Ishikawa (cell line): Measurements from ENCODE around the gene CFAP107.

Experiments
- CEBPB ChIP-seq: IDR thresholded peaks from 2 replicates; pipeline ENCODE4 v1.6.1; 2012
- CREB1 ChIP-seq: IDR thresholded peaks from 2 replicates; pipeline ENCODE4 v1.6.1; 2012; ENCODE audit warnings: low read depth
- EGR1 ChIP-seq: IDR thresholded peaks from 2 replicates; pipeline ENCODE4 v1.6.1; 2012
- EP300 ChIP-seq: IDR thresholded peaks from 2 replicates; pipeline ENCODE4 v1.6.1; 2012; ENCODE audit warnings: borderline replicate concordance
- FOXM1 ChIP-seq: IDR thresholded peaks from 2 replicates; pipeline ENCODE4 v1.6.1; 2012; ENCODE audit warnings: low read depth, borderline replicate concordance
- NFIC ChIP-seq: IDR thresholded peaks from 2 replicates; pipeline ENCODE4 v1.6.1; 2012
- RAD21 ChIP-seq: IDR thresholded peaks from 2 replicates; pipeline ENCODE4 v1.6.1; 2012; ENCODE audit warnings: low read depth
- TAF1 ChIP-seq: IDR thresholded peaks from 2 replicates; pipeline ENCODE4 v1.6.1; 2012; ENCODE audit warnings: low read depth, mild to moderate bottlenecking
- TCF12 ChIP-seq: IDR thresholded peaks from 2 replicates; pipeline ENCODE4 v1.6.1; 2012; ENCODE audit warnings: low read depth
- TEAD4 ChIP-seq: IDR thresholded peaks from 2 replicates; pipeline ENCODE4 v1.6.1; 2012
- YY1 ChIP-seq: IDR thresholded peaks from 2 replicates; pipeline ENCODE4 v1.6.1; 2012; ENCODE audit warnings: low read depth
- ZBTB7A ChIP-seq: IDR thresholded peaks from 2 replicates; pipeline ENCODE4 v1.6.1; 2012; ENCODE audit warnings: low read depth
- TF ChIP-seq, protein P1 (sequence below): IDR thresholded peaks from 2 replicates; pipeline ENCODE4 v1.6.1; 2012; ENCODE audit warnings: low read depth, mild to moderate bottlenecking
- TF ChIP-seq, protein P2 (sequence below): IDR thresholded peaks from 2 replicates; pipeline ENCODE4 v1.6.1; 2012
- TF ChIP-seq, protein P3 (sequence below): IDR thresholded peaks from 2 replicates; pipeline ENCODE4 v1.6.1; 2012

Gene CFAP107

DNA sequence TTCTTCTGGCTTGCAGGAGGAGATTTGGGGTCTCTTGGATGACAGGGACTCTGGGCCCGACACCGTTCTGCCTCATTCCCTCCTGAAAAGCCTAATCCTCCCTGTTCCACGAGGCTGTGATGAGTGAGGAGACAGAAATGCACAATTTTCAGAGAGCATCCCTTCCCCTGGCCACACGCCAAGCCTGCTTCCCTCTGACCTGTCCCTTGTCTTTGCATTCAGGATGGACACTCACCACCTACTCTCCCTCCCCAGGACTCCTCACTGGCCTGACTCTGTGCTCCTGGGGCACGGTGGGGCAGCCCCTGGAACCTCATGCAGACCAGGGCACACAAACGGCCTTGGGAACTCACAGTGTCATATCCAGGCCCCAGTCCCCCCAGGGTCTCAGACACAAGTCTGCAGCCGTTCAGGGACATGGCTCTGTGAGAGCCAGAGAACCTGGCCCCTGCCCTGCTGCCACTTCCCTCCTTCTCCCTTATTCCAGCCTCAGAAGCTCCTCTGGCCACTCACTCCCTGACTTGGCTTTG is 24.0 kb downstream of the CFAP107 start:
- TF ChIP-seq ZBTB7A = no peak
- no peak for TF ChIP-seq TAF1
- no peak for TF ChIP-seq TCF12
- TF ChIP-seq EP300 = no peak
- TF ChIP-seq TEAD4 = no peak
- TF ChIP-seq, protein P1, sequence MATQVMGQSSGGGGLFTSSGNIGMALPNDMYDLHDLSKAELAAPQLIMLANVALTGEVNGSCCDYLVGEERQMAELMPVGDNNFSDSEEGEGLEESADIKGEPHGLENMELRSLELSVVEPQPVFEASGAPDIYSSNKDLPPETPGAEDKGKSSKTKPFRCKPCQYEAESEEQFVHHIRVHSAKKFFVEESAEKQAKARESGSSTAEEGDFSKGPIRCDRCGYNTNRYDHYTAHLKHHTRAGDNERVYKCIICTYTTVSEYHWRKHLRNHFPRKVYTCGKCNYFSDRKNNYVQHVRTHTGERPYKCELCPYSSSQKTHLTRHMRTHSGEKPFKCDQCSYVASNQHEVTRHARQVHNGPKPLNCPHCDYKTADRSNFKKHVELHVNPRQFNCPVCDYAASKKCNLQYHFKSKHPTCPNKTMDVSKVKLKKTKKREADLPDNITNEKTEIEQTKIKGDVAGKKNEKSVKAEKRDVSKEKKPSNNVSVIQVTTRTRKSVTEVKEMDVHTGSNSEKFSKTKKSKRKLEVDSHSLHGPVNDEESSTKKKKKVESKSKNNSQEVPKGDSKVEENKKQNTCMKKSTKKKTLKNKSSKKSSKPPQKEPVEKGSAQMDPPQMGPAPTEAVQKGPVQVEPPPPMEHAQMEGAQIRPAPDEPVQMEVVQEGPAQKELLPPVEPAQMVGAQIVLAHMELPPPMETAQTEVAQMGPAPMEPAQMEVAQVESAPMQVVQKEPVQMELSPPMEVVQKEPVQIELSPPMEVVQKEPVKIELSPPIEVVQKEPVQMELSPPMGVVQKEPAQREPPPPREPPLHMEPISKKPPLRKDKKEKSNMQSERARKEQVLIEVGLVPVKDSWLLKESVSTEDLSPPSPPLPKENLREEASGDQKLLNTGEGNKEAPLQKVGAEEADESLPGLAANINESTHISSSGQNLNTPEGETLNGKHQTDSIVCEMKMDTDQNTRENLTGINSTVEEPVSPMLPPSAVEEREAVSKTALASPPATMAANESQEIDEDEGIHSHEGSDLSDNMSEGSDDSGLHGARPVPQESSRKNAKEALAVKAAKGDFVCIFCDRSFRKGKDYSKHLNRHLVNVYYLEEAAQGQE = no peak
- TF ChIP-seq FOXM1 = no peak
- TF ChIP-seq CEBPB = no peak
- TF ChIP-seq EGR1 = no peak

DNA sequence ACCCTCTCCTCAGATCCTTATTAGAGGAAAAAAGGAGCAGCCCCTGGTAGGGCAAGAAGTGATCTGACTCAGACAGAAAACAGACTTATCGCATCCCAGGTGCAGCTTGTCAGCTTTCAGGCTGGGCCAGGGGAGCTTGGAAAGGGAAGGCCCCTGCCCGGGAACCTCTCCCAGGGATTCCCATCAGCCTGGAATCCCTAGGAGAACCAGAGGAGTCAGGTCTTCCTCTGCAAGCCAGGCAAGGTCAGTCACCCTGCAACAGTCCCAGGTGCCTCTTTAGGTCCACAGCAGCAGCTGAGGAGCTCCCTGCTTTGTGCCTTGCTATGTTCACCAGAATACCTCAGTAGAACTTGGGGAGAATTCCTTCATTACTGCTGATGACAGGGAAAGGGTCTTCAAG is 24.6 kb downstream of the CFAP107 start:
- TF ChIP-seq TCF12 (no peak), EP300 (no peak), FOXM1 (no peak), EGR1 (no peak), ZBTB7A (no peak), CREB1 (no peak), TEAD4 (no peak), CEBPB (no peak), TAF1 (no peak), YY1 (no peak)
- TF ChIP-seq, protein P2, sequence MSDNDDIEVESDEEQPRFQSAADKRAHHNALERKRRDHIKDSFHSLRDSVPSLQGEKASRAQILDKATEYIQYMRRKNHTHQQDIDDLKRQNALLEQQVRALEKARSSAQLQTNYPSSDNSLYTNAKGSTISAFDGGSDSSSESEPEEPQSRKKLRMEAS = no peak
- TF ChIP-seq, protein P3, sequence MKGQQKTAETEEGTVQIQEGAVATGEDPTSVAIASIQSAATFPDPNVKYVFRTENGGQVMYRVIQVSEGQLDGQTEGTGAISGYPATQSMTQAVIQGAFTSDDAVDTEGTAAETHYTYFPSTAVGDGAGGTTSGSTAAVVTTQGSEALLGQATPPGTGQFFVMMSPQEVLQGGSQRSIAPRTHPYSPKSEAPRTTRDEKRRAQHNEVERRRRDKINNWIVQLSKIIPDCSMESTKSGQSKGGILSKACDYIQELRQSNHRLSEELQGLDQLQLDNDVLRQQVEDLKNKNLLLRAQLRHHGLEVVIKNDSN = no peak

DNA sequence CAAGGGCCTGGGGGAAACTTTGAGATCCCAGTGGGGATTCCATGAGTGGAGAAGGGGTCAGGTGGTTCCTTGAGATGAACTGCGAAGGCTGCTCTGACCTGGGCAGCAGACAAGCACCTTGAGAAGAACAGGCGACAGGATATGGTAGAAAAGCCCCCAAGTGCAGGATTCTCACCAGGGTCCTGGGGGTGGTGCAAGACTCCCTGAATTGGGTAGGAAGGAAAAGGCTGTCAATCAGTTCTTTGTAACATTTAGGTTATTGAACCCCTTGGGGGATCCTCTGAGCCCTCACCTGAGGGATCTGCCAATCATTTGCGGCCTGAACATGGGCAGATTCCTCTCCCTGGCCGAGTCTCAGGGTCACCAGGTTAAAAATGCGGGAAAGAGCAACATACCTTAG is 25.2 kb downstream of the CFAP107 start:
- TF ChIP-seq, protein P3 = no peak
- TF ChIP-seq EP300 = no peak
- TF ChIP-seq CREB1 = no peak
- TF ChIP-seq YY1 = no peak
- TF ChIP-seq EGR1 = no peak
- no peak for TF ChIP-seq RAD21
- no peak for TF ChIP-seq TAF1
- TF ChIP-seq CEBPB = no peak
- TF ChIP-seq, protein P1 = no peak
- no peak for TF ChIP-seq ZBTB7A

DNA sequence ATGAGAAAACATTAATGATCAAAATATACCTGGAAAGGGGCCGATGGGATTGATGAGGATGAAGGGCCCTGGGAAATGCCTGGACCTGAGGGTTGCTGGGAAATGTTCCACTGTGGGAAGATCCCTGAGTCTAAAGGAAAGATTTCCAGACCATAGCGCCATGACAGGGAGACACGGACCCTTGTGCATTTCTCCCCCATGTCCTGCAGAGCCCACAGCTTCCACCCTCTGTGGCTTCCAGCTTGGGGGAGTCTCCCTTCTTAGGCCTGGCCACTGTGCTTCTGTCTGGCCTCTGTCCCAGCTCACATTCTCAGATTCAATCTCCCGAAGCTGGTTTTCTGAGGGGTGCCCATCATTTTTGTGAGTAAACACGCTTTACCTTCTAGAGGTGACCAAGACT is 26.5 kb downstream of the CFAP107 start:
- TF ChIP-seq, protein P1 = no peak
- TF ChIP-seq CEBPB (no peak), TEAD4 (no peak), TCF12 (no peak), ZBTB7A (no peak), CREB1 (no peak), RAD21 (no peak), EGR1 (no peak), EP300 (no peak), YY1 (no peak), NFIC (no peak), FOXM1 (no peak)
- TF ChIP-seq, protein P2 = no peak
- TF ChIP-seq, protein P3 = no peak
